Measurements from ENCODE around the gene ARHGAP12.
"Not testable (repeated sequence)": the region's sequence is repeated elsewhere in the genome, so short reads cannot be mapped to it uniquely, and the experiment has no call there.

The ARHGAP12 gene

DNA sequence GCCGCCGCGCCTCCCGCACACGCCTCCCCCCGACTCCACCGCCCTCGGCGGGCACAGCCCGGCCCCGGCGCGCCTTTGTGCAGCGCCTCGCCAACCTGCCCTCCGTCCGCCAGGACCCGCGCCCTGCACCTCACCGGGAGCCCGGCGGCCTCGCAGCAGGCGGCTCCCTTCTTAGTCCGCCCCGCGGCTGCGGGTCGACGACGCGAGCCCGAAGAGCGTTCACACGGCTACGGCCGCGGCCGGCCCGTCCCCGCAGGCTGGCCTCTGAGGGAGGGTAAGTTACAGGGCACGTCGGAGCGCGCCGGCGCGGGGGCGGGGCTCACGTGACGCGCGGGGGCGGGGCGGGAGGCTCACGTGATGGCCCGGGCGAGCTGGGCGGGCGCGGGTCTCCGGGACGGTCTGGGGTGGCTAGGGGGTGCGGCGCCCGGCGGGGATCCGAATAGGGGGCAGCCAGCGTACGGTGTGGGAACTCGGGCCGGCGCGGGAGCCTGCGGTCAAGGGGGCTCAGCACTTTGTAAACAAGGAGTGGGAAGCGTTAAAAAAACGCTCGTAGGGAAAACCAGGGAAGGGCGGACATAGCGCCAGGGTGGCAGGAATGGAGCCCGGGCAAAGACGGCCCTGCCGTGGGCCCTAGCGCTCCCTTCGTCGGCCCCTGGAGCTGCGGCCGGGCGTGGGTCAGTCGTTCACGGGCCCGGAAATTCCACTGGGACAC lies at the start of gene ARHGAP12:
Gene ARHGAP12, minus strand, starts transcription at position 283 of the 712 bp plus-strand sequence. CDS start 19,976 bp downstream, outside the sequence.
- DNase-seq, result no peak

GRCh38 chr10:31978156-31978483 lies 49.5 kb upstream of the ARHGAP12 start:
- DNase-seq, result no peak

DNA sequence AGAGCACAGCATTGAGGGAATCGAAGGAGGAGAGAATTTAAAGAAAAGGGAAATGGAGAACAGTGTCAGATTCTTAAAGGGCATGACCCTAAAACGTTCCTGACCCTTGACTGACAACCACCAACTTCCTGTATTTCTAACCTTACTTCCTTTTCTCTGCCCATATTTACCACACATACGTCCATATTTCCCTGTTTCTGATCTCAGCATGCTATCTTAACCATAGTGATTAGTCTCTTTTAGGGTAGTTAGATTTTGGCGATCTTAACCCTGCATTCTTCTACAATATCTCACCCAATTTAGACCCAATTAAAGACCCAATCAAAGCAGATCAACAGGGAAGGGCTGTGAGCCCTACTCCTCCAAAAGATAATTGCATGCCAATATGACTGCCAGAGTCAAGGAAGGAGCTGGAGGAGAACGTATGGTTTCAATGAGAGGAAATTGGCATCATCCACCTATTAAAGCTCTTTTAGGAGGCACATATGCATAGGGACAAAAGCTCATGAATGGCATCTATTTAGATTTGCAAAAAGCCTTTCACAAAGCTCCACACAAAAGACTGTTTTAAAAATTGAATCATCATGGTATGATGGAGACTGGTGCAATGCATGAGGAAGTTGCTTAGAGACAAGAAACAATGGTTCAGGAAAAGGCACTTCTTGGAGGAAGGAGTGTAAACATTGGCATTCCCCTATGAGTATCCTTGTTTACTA lies 49.0 kb upstream of the ARHGAP12 start:
- no peak for DNase-seq

DNA sequence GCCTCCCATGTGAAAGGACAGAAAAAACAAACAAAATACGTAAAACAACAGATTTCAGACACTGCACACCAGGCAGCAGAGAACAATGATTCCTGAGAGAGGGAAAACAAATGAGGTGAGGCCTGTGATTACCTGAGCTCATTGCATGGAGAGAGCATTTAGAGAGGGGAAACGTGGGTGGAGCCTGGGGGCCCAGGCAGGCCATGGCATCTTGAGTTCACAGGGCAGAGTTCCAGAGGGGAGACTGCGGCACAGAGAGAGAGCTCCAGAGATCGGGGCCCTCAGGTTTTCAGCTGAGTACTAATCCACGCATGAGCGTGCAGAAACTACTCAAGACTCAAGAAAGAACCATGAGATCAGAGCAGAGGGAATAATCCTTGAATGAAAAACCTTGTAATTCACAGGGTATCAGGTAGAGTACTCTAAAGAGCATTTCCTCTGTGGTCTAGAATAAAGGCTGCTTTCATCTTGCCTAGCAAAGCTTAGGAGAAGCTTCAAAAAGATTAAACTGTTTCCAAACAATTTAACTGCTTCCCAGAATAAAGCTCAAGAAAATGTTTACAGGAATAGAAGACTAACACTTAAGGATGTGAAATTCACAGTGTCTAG lies 46.6 kb upstream of the ARHGAP12 start:
- DNase-seq, result no peak

DNA sequence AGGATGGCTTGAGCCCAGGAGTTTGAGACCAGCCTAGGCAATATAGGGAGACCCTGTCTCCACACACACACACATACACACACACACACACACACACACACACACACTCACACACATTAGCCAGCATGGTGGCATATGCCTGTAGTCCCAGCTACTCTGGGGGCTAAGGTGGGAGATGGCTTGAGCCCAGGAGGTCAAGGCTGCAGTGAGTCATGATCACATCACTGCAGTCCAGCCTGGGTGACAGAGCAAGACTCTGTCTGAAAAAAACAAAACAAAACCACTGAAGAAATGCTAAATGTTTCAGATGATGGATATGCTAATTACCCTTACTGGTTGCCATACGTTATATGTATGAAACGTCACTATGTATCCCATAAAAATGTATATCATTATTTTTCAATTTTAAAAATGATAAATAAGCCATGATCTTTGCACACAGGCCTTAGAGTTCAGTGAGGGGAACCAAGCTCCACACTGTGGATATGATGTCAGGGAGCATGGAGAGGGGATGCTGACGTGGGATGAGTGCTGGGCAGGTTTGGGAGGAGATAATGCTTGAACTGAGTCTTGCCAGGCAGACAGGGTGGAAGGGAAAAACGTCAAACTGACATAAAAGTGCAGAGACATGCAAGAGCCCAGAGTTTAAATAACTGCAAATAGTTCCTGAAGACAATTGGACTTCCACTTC lies 45.9 kb upstream of the ARHGAP12 start:
- no peak for DNase-seq

GRCh38 chr10:31972519-31973041 lies 43.9 kb upstream of the ARHGAP12 start:
- DNase-seq, result no peak

- not testable (repeated sequence) for DNase-seq
These were observed 41.2 kb upstream of the ARHGAP12 start for GRCh38 chr10:31969847-31970246.

GRCh38 chr10:31963589-31963980 lies 35.0 kb upstream of the ARHGAP12 start:
- no peak for DNase-seq

- no peak for DNase-seq
These were observed 34.4 kb upstream of the ARHGAP12 start for GRCh38 chr10:31962826-31963588.

DNA sequence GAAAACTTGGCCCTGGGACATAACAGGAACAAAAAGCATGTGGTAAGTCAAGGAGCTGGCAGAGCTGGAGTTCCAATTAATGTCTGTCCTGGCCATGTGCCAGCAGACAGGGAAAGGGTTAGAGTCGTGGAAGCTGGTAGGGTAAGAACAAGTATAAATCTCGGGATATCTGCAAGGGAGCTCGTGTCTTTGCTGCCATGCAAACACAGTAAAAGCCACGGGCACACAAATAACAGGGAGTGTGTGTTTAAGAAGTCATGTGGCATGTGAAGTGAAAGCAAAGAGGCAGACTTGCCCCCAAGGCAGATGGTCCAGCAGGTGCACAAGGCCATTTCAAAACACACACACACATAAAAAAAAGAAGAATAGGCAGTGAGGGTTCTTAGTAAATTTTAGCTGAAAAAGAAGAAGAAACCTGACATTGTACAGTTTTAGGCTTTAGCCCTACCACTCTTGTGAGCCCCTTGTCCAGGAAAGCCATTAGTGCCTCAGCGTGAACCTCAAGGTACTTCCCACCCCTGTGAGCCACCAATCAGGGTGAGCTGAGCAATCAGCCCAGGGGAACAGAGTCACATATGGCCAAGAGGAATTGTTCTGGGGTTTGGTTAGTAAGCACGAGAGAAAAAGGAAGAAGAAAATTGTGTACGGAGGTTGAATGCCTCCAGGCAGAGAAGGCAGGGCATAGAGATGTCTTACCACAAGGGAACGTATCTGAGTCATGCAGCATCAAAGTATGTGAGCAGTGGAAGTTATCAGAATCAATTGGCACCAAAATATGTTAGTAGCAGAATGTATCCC lies 32.8 kb upstream of the ARHGAP12 start:
- DNase-seq, result peak; percentile 37

DNA sequence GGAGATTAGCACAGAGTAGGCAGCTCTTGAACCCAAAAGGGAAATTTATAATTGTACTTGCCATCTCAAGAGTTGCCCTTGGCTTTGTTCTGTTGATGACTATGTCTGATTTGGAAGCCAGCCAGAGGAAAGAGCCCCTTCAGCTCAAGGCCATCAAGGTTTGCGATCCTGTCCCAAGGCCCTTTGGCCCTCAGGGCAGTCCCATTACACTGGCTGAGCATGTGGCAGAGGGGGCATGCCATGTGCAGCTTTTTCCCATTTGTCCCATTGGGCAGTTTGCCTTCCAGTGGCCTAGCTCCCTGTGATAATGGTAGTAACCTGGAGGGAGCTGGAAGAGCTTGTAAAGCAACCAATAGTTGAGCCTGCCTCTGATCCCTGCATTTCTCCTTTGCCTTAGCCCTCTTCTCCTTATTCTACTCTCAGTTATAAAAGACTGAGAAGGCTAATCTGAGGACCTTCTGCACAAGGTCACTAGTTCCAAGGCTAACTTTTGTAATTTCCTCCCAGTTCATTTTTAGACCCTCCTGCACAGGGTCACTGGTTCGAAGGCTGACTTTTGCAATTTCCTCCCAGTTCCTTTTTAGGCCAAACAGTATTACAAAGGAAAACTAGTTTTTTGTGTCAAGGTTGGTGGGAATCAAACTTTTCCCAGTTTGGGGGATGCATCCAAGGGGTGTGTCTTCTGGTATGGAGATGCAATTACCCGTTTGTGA lies 31.0 kb upstream of the ARHGAP12 start:
- no peak for DNase-seq

- no peak for DNase-seq
These were observed 30.2 kb upstream of the ARHGAP12 start for GRCh38 chr10:31958856-31959255.

GRCh38 chr10:31956200-31956946 lies 27.7 kb upstream of the ARHGAP12 start:
- no peak for DNase-seq

GRCh38 chr10:31954410-31955191 lies 26.0 kb upstream of the ARHGAP12 start:
- DNase-seq, result no peak

DNA sequence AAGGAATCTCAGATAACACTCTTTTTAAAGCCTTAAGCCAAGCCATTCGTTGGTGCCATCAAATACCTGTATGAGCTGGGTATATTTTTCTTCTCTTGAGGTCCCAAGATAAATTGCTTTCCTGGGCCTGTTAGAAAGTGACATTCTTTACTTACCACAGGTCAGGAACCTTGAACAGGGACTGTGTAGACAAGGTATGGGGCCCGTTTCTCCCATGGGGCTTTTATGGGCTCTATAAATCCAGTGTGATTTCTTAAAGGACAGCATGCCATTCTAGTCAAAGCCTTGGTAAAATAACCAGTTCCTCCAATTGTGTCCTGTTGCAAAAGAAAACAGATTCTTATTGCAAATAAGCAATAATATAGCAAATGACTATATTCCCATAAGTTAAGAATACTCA lies 24.8 kb upstream of the ARHGAP12 start:
- DNase-seq, result no peak

DNA sequence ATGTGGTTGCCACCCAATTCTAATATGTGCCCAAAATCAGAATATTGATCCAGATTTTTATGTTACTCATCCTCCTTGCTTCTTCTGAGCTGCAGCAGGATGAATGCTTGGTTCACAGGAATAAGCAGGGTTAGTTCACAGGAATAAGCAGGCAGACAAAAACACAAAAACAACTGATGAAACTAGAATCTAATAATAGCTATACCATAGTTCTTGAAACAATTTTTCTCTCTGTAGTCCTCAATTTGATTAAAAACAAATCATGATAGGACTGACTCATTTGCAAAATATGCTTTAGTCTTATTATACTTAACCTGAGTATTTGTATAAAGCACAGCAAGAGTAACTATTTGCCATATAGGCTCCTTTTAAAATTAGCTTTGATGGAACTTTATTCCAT lies 24.4 kb upstream of the ARHGAP12 start:
- DNase-seq, result no peak

DNA sequence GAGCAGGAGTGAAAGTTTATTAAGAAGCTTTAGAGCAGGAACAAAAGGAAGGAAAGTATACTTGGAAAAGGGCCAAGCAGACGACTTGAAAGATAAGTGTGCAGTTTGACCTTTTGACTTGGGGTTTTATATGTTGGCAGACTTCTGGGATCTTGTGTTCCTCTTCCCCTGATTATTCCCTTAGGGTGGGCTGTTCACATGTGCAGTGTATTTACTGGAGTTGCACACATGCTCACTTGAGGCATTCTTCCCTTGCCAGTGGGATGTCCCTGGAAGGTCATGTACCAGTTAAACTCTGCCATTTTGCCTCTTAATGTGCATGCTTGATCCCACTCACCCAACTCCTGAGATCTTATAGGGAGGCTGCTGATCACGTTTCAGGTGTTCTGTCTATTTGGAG lies 23.4 kb upstream of the ARHGAP12 start:
- DNase-seq, result no peak

- DNase-seq, result no peak
These were observed 20.6 kb upstream of the ARHGAP12 start for GRCh38 chr10:31949266-31949665.

GRCh38 chr10:31948021-31948420 lies 19.4 kb upstream of the ARHGAP12 start:
- no peak for DNase-seq

Data from NCI-H524 treated with DMSO at 0.1 percent for 48 hours (cell line).